GM12874 (cell line): ENCODE results near the gene ICA1L.
A peak's percentile ranks its signal among the peaks of the same experiment; 100 is the strongest.

ENCODE experiments used
- TF ChIP-seq, protein P1 (sequence below): IDR thresholded peaks from 2 replicates; pipeline ENCODE4 v1.5.1; 2011; ENCODE audit warnings: low read depth, mild to moderate bottlenecking, control low read depth, low read length, moderate library complexity; ENCODE audit not compliant: insufficient read depth

Gene ICA1L

GRCh38 chr2:202871300-202872141 lies at the start of gene ICA1L:
TSS of gene ICA1L (minus strand) at chr2:202871766. CDS start at chr2:202829009, 42,757 bp downstream.
- TF ChIP-seq, protein P1, sequence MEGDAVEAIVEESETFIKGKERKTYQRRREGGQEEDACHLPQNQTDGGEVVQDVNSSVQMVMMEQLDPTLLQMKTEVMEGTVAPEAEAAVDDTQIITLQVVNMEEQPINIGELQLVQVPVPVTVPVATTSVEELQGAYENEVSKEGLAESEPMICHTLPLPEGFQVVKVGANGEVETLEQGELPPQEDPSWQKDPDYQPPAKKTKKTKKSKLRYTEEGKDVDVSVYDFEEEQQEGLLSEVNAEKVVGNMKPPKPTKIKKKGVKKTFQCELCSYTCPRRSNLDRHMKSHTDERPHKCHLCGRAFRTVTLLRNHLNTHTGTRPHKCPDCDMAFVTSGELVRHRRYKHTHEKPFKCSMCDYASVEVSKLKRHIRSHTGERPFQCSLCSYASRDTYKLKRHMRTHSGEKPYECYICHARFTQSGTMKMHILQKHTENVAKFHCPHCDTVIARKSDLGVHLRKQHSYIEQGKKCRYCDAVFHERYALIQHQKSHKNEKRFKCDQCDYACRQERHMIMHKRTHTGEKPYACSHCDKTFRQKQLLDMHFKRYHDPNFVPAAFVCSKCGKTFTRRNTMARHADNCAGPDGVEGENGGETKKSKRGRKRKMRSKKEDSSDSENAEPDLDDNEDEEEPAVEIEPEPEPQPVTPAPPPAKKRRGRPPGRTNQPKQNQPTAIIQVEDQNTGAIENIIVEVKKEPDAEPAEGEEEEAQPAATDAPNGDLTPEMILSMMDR: 0 out of 2 replicates have a peak, but pooled peaks have one; percentile 1

GRCh38 chr2:202918860-202919259 lies 47.3 kb upstream of the ICA1L start:
- TF ChIP-seq, protein P1: no peak

DNA sequence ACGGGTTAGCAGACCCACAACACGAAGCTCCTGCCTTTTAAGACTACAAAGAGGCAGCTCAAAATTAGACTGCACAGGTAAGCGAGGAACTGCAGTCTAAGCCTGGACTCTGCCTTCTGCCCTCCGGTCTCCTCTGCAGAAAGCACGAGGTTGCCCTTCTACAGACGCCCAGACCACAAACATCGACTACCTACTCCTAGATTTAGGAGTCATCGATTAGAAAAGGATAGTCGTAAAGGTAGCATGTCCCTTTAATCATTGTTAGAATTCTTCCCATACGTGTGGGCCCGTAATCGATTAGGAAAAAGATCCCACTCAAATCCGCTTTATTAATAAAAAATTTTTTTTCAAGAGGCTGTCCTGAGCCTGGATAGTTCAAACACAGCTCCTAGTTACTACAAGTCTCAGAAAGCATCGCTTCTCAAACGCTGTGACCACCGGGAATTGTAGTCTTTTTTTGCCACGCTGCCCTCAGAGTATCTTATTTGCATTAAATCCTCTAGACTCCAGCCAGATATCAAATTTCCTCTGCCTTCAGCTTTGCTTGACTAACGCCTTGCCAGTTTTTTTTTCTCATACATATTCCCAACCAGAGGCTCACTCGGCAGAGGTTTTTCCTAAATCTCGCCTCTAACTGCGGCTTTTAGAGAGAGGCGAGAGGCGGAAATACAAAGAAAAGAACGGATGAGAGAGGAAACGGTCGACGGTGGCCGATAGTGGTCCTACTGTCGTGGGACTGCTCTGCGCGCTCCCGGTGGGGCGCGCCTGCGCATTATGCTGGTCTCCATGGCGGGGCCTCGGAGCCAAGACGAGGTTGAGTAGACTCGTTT lies 40.2 kb upstream of the ICA1L start, which contains the start of the genes CARF and WDR12:
Gene CARF, plus strand, starts transcription at position 764 of the 830 bp plus-strand sequence. CDS start 29,628 bp downstream, outside the sequence.
Gene WDR12, minus strand, starts transcription at position 162 of the 830 bp plus-strand sequence. CDS start 197 bp downstream, outside the sequence.
- TF ChIP-seq, protein P1: no peak

- TF ChIP-seq, protein P1: no peak
Measured at GRCh38 chr2:202911203-202911511, 39.6 kb upstream of the ICA1L start.

DNA sequence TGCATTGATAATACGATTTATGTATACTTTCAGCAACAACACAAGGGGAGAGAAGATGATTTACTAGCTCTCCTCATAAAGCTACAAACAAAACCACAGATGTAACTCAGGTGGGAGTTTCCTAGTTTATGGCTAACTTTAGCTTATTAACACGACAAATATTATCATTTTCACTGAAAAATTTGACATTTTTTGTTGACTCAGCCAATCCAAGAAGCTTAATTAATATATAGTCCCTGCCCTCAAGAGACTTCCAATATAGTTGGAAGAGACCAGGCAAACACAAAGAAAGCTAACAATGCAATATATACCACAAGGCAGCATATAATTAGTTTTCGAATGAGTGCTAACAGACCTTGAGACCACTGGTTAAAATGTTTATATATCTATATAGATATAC lies 39.1 kb upstream of the ICA1L start:
- TF ChIP-seq, protein P1: no peak

DNA sequence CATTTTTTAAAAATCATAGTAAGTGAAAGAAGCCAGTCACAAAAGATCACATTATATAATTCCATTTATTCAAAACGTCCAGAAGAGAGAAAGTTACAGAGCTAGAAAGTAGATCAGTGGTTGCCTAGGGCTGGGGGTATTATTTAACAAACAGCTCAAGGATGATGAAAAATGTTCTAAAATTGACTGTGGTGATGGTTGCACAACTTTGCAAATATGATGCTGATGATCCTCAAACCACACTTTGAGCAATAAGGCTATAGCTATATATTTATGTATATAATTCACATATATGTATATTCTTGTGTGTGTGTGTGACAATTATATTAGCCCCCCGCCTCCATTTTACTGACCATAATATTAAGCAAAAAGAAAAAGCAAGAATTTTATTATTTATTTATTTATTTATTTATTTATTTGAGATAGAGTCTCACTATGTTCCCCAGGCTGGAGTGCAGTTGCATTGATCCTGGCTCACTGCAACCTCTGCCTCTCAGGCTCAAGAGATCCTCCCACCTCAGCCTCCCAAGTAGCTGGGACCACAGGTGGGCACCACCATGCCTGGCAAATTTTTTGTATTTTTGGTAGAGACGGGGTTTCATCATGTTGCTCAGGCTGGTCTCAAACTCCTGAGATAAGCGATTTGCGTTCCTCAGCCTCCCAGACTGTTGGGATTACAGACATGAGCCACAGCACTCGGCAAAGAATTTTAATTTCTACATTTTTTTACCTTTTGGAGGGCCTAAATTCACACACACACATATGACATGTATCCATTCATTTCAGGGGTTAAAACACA lies 38.0 kb upstream of the ICA1L start:
- TF ChIP-seq, protein P1: no peak

DNA sequence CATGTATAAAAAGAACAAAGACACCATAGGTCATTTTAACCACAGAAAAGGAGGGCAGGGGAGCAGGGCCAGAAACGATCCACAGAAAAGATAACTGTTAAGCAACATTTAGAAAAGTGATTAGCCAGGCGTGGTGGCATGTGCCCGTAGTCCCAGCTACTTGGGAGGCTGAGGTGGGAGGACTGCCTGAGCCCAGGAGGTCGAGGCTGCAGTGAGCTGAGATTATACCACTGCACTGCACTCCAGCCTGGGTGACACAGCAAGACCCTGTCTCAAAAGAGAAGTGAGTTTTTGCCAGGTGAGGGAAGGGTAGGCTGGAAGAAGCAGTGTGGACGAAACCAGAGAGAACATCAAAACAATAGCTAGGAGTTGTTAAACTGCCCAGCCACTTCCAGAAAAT lies 36.6 kb upstream of the ICA1L start:
- TF ChIP-seq, protein P1: no peak
